OCI-LY1 (cell line): ENCODE results near the gene RALGDS.

Experiments
- H2AFZ ChIP-seq: fragments of 200-600 bp; sonication (generic), shearing (Covaris generic); 2 replicates; pipeline ENCODE4 v1.6.0; 2014; ENCODE audit warnings: antibody characterized with exemption, mild to moderate bottlenecking, low read length
- H3F3A ChIP-seq: fragments of 200-600 bp; sonication (generic), shearing (Covaris generic); 2 replicates; pipeline ENCODE4 v1.6.0; 2014; ENCODE audit warnings: mild to moderate bottlenecking, antibody characterized with exemption, low read length, moderate library complexity; ENCODE audit not compliant: insufficient read depth
- H3K27ac ChIP-seq: fragments of 200-600 bp; sonication (generic); 2 replicates; pipeline ENCODE4 v1.5.1; 2014; ENCODE audit warnings: low read length, mixed run types, mild to moderate bottlenecking, low read depth; ENCODE audit not compliant: poor library complexity, severe bottlenecking
- H3K27me3 ChIP-seq: fragments of 200-600 bp; sonication (generic); 2 replicates; pipeline ENCODE4 v1.6.0; 2014; ENCODE audit warnings: antibody characterized with exemption, mild to moderate bottlenecking, low read length, moderate library complexity; ENCODE audit not compliant: insufficient read depth
- H3K36me3 ChIP-seq: fragments of 200-600 bp; sonication (generic); 2 replicates; pipeline ENCODE4 v1.6.1; 2014; ENCODE audit warnings: mild to moderate bottlenecking, antibody characterized with exemption, low read length, moderate library complexity, mixed read lengths; ENCODE audit not compliant: insufficient read depth
- H3K4me1 ChIP-seq: fragments of 200-600 bp; sonication (generic); 2 replicates; pipeline ENCODE4 v1.5.1; 2014; ENCODE audit warnings: mild to moderate bottlenecking, low read length, moderate library complexity; ENCODE audit not compliant: insufficient read depth, severe bottlenecking
- H3K4me2 ChIP-seq: fragments of 200-600 bp; sonication (generic), shearing (Covaris generic); 2 replicates; pipeline ENCODE4 v1.6.1; 2014; ENCODE audit warnings: low read length
- H3K4me3 ChIP-seq: fragments of 200-600 bp; sonication (generic); 2 replicates; pipeline ENCODE4 v1.5.1; 2014; ENCODE audit warnings: low read length, low read depth, mild to moderate bottlenecking, mixed read lengths; ENCODE audit not compliant: poor library complexity, severe bottlenecking
- H3K79me2 ChIP-seq: fragments of 200-600 bp; shearing (Covaris generic); 2 replicates; pipeline ENCODE4 v1.6.1; 2016; ENCODE audit warnings: mixed run types, low read length, mixed read lengths; ENCODE audit not compliant: insufficient read depth
- H3K9ac ChIP-seq: fragments of 200-600 bp; sonication (generic), shearing (Covaris generic); 2 replicates; pipeline ENCODE4 v1.6.1; 2014; ENCODE audit warnings: mild to moderate bottlenecking, low read length, mixed read lengths
- H3K9me2 ChIP-seq: fragments of 200-600 bp; sonication (generic), shearing (Covaris generic); 2 replicates; pipeline ENCODE4 v1.6.1; 2014; ENCODE audit warnings: low read depth, mild to moderate bottlenecking, low read length, mixed read lengths
- H3K9me3 ChIP-seq: fragments of 200-600 bp; shearing (Covaris generic); 2 replicates; pipeline ENCODE4 v1.6.1; 2014; ENCODE audit warnings: low read length, mixed read lengths
- H4K20me1 ChIP-seq: fragments of 200-600 bp; sonication (generic), shearing (Covaris generic); 2 replicates; pipeline ENCODE4 v1.6.0; 2016; ENCODE audit warnings: mild to moderate bottlenecking, low read length; ENCODE audit not compliant: insufficient read depth
- CTCF ChIP-seq: fragments of 200-600 bp; sonication (generic), shearing (Covaris generic); IDR thresholded peaks from 2 replicates; pipeline ENCODE4 v1.5.1; 2017; ENCODE audit warnings: mild to moderate bottlenecking, antibody characterized with exemption, low read length, moderate library complexity, mixed read lengths
- EZH2 ChIP-seq: fragments of 200-600 bp; sonication (generic), shearing (Covaris generic); IDR thresholded peaks from 2 replicates; pipeline ENCODE4 v1.8.0; 2017; ENCODE audit warnings: borderline replicate concordance, mixed run types, mild to moderate bottlenecking, antibody characterized with exemption, low read length, moderate library complexity, mixed read lengths

Gene RALGDS

GRCh38 chr9:133048595-133048994, 72.4 kb downstream of the RALGDS start:
- Histone ChIP-seq H2AFZ (no peak overlapping the region), H3K9me3 (no peaks in the 10 kb centered on the region), H3K27me3 (no peaks in the 10 kb centered on the region), H3F3A (no peaks in the 10 kb centered on the region), H3K4me1 (no peaks in the 10 kb centered on the region), H3K36me3 (peaks cover 84% of the 10 kb centered on the region), H3K4me3 (no peak overlapping the region), H3K4me2 (no peak overlapping the region), H4K20me1 (no peaks in the 10 kb centered on the region), H3K9ac (no peak overlapping the region), H3K9me2 (no peaks in the 10 kb centered on the region), H3K27ac (no peak overlapping the region), H3K79me2 (no peaks in the 10 kb centered on the region)
- TF ChIP-seq CTCF = peak; percentile 52; the same call in 1 of the 2 replicates
- no peak for TF ChIP-seq EZH2
